Measurements from ENCODE around the gene RTCA.

DNA sequence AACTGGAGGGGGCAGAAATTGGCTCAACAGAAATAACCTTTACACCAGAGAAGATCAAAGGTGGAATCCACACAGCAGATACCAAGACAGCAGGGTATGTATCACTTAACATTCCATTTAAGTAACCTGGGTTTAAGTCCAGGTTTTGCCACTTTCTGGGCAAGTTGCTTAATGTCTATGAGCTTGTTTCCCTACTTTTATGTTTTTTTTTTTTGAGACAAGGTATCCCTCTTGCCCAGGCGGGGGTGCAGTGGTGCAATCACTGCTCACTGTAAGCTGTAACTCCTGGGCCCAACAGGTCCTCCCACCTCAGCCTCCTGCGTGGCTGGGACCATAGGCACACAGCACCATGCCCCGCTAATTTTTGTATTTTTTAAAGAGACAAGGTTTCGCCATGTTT, 2.2 kb downstream of the RTCA start:
- TF ChIP-seq, protein P1, sequence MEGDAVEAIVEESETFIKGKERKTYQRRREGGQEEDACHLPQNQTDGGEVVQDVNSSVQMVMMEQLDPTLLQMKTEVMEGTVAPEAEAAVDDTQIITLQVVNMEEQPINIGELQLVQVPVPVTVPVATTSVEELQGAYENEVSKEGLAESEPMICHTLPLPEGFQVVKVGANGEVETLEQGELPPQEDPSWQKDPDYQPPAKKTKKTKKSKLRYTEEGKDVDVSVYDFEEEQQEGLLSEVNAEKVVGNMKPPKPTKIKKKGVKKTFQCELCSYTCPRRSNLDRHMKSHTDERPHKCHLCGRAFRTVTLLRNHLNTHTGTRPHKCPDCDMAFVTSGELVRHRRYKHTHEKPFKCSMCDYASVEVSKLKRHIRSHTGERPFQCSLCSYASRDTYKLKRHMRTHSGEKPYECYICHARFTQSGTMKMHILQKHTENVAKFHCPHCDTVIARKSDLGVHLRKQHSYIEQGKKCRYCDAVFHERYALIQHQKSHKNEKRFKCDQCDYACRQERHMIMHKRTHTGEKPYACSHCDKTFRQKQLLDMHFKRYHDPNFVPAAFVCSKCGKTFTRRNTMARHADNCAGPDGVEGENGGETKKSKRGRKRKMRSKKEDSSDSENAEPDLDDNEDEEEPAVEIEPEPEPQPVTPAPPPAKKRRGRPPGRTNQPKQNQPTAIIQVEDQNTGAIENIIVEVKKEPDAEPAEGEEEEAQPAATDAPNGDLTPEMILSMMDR (IDR thresholded peaks at IDR 0.05; ENCODE audit: low read depth, low read length, missing input control) = no peak
- TF ChIP-seq TAF1 (conservative IDR thresholded peaks at IDR 0.05) (no peak), RXRA (IDR thresholded peaks at IDR 0.05) (no peak), YY1 (IDR thresholded peaks at IDR 0.05) (no peak)
- TF ChIP-seq, protein P2, sequence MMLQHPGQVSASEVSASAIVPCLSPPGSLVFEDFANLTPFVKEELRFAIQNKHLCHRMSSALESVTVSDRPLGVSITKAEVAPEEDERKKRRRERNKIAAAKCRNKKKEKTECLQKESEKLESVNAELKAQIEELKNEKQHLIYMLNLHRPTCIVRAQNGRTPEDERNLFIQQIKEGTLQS (IDR thresholded peaks at IDR 0.05) = no peak
- TF ChIP-seq, protein P3, sequence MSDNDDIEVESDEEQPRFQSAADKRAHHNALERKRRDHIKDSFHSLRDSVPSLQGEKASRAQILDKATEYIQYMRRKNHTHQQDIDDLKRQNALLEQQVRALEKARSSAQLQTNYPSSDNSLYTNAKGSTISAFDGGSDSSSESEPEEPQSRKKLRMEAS (IDR thresholded peaks at IDR 0.05) = no peak
